Omental fat pad (tissue), 4 donors: Measurements from ENCODE around the gene ASH1L. TPM values are rescaled to one million over a fixed set of nuclear protein-coding genes. Genes with fewer than 3 reads are reported as not detected.
"Not testable (repeated sequence)": the region's sequence is repeated elsewhere in the genome, so short reads cannot be mapped to it uniquely, and the experiment has no call there.

ENCODE experiments used
- ATAC-seq: fragments of 150-250 bp; one replicate; pipeline ENCODE4 v1.9.1; 2016; ENCODE audit warnings: mild to moderate bottlenecking, moderate library complexity; ENCODE audit not compliant: low FRiP score
- DNase-seq: peaks from one replicate; pipeline ENCODE4 v3.0.0-alpha.2; 2019; ENCODE audit warnings: low spot score
- CTCF ChIP-seq, 3 donors: fragments of 450-650 bp; IDR thresholded peaks; one replicate each; pipeline ENCODE4 v1.5.1; 2016 to 2017; ENCODE audit warnings: antibody characterized with exemption in 3 of 3, mild to moderate bottlenecking in 3 of 3, moderate library complexity in 2 of 3
- total RNA-seq, 4 donors: library from RNA; depleted of rRNA; stranded (reverse); fragments of >200 nt; gene quantifications; one replicate each; pipeline ENCODE4 v1.1.0, GENCODE V29; 2016

The ASH1L gene
- total RNA-seq, 4 donors from 2014 or later = 60.8 to 72.2 (median 65.6) TPM

- TF ChIP-seq CTCF (IDR thresholded peaks at IDR 0.05) = no peak
- ATAC-seq (no peak), DNase-seq (no peak)
These were observed 151.7 kb downstream of the ASH1L start for GRCh38 chr1:155410931-155411330.

DNA sequence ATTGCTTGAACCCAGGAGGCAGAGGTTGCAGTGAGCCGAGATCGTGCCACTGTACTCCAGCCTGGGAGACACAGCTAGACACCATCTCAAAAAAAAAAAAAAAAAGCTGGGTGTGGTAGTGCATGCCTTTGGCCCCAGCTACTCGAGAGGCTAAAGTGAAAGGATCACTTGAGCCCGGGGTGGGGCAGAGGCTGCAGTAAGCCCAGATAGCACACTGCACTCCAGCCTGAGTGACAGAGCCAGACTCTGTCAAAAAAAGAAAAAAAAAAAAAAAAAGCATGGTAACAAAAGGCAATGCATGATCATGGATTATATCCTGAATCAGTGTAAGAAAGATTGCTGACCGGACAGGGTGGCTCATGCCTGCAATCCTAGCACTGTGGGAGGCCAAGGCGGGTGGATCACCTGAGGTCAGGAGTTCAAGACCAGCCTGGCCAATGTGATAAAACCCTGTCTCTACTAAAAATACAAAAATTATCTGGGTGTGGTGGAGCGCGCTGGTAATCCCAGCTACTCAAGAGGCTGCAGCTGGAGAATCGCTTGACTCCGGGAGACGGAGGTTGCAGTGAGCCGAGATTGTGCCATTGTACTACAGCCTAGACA lies 165.6 kb downstream of the ASH1L start:
- DNase-seq (no peak), ATAC-seq (no peak)
- no peak for TF ChIP-seq CTCF (IDR thresholded peaks at IDR 0.05)

- no peak for TF ChIP-seq CTCF (IDR thresholded peaks at IDR 0.05)
- DNase-seq (no peak), ATAC-seq (no peak)
These were observed 169.6 kb downstream of the ASH1L start for GRCh38 chr1:155392898-155393411.

- ATAC-seq (no peak), DNase-seq (no peak)
- TF ChIP-seq CTCF (IDR thresholded peaks at IDR 0.05) = no peak
These were observed 172.8 kb downstream of the ASH1L start for GRCh38 chr1:155389826-155390225.

DNA sequence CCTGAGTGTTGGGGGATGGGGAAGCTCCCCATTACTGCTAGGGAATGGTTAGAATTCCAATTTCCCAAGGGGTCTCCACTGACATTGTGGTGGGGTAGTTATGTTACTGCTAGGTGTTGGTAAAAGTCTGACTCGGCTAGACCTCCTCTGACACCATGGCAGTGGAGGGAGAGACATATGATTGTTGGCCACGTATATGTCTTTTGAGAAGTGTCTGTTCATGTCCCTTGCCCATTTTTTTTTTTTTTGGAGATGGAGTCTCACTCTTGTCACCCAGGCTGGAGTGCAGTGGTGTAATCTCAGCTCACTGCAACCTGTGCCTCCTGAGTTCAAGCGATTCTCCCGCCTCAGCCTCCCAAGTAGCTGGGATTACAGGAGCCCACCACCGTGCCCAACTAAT lies 176.8 kb downstream of the ASH1L start:
- not testable (repeated sequence) for ATAC-seq, DNase-seq

GRCh38 chr1:155383406-155383805 lies 179.2 kb downstream of the ASH1L start:
- TF ChIP-seq CTCF (IDR thresholded peaks at IDR 0.05) = no peak
- DNase-seq = no peak
- no peak for ATAC-seq

GRCh38 chr1:155379631-155380090 lies 182.9 kb downstream of the ASH1L start:
- ATAC-seq (no peak), DNase-seq (no peak)
- TF ChIP-seq CTCF (IDR thresholded peaks at IDR 0.05) = no peak
